ENCODE results near the gene DCDC1.

GRCh38 chr11:30852645-30853044, 516.9 kb downstream of the DCDC1 start:
- TF ChIP-seq EZH2phosphoT487 (IDR thresholded peaks at IDR 0.05; ENCODE audit: borderline replicate concordance, low read depth, low read length), result no peak
- TF ChIP-seq, protein P1, sequence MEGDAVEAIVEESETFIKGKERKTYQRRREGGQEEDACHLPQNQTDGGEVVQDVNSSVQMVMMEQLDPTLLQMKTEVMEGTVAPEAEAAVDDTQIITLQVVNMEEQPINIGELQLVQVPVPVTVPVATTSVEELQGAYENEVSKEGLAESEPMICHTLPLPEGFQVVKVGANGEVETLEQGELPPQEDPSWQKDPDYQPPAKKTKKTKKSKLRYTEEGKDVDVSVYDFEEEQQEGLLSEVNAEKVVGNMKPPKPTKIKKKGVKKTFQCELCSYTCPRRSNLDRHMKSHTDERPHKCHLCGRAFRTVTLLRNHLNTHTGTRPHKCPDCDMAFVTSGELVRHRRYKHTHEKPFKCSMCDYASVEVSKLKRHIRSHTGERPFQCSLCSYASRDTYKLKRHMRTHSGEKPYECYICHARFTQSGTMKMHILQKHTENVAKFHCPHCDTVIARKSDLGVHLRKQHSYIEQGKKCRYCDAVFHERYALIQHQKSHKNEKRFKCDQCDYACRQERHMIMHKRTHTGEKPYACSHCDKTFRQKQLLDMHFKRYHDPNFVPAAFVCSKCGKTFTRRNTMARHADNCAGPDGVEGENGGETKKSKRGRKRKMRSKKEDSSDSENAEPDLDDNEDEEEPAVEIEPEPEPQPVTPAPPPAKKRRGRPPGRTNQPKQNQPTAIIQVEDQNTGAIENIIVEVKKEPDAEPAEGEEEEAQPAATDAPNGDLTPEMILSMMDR (conservative IDR thresholded peaks at IDR 0.05; ENCODE audit: low read length), result no peak
